Loucy (cell line): ENCODE measurements around the gene BMP8B.
"Not testable (repeated sequence)": the region's sequence is repeated elsewhere in the genome, so short reads cannot be mapped to it uniquely, and the experiment has no call there.

Experiments used
- H2AFZ ChIP-seq: fragments of 200-600 bp; sonication (generic); 2 replicates; pipeline ENCODE4 v1.6.0; 2016; ENCODE audit warnings: antibody characterized with exemption, mild to moderate bottlenecking, low read length, moderate library complexity
- H3F3A ChIP-seq: fragments of 200-600 bp; 2 replicates; pipeline ENCODE4 v1.6.0; 2016; ENCODE audit warnings: antibody characterized with exemption, low read depth, mild to moderate bottlenecking
- H3K27me3 ChIP-seq: fragments of 200-600 bp; sonication (generic); 2 replicates; pipeline ENCODE4 v1.6.1; 2014; ENCODE audit warnings: low read length, mild to moderate bottlenecking; ENCODE audit not compliant: insufficient read depth, poor library complexity, severe bottlenecking
- H3K36me3 ChIP-seq: fragments of 200-600 bp; sonication (generic); 2 replicates; pipeline ENCODE4 v1.6.1; 2016; ENCODE audit warnings: low read length; ENCODE audit not compliant: insufficient read depth
- H3K4me1 ChIP-seq: fragments of 200-600 bp; sonication (generic); 2 replicates; pipeline ENCODE4 v1.5.1; 2014; ENCODE audit warnings: low read length, mild to moderate bottlenecking; ENCODE audit not compliant: insufficient read depth, poor library complexity, severe bottlenecking
- H3K4me2 ChIP-seq: fragments of 200-600 bp; sonication (generic); 2 replicates; pipeline ENCODE4 v1.6.0; 2014; ENCODE audit warnings: antibody characterized with exemption, low read length, low read depth, mild to moderate bottlenecking; ENCODE audit not compliant: poor library complexity, severe bottlenecking
- H3K4me3 ChIP-seq: fragments of 200-600 bp; sonication (generic); 2 replicates; pipeline ENCODE4 v1.5.1; 2014; ENCODE audit warnings: low read length, mild to moderate bottlenecking, mixed read lengths; ENCODE audit not compliant: poor library complexity, severe bottlenecking
- H3K79me2 ChIP-seq: fragments of 200-600 bp; sonication (generic); 2 replicates; pipeline ENCODE4 v1.6.1; 2014; ENCODE audit warnings: low read length; ENCODE audit not compliant: insufficient read depth
- H3K9ac ChIP-seq: fragments of 200-600 bp; sonication (generic); 2 replicates; pipeline ENCODE4 v1.6.0; 2014; ENCODE audit warnings: mild to moderate bottlenecking, low read depth, low read length, moderate library complexity; ENCODE audit not compliant: poor library complexity, severe bottlenecking
- H3K9me2 ChIP-seq: fragments of 200-600 bp; sonication (generic); replicated peaks from 2 replicates; pipeline ENCODE4 v1.6.1; 2016; ENCODE audit warnings: low read depth, low read length, mixed read lengths
- H3K9me3 ChIP-seq: fragments of 200-600 bp; sonication (generic); 2 replicates; pipeline ENCODE4 v1.6.1; 2014; ENCODE audit warnings: mild to moderate bottlenecking, antibody characterized with exemption, low read length, low read depth; ENCODE audit not compliant: insufficient read depth
- H4K20me1 ChIP-seq: fragments of 200-600 bp; sonication (generic); 2 replicates; pipeline ENCODE4 v1.6.0; 2014; ENCODE audit warnings: antibody characterized with exemption, low read length, mild to moderate bottlenecking; ENCODE audit not compliant: insufficient read depth, poor library complexity, severe bottlenecking

BMP8B gene

DNA sequence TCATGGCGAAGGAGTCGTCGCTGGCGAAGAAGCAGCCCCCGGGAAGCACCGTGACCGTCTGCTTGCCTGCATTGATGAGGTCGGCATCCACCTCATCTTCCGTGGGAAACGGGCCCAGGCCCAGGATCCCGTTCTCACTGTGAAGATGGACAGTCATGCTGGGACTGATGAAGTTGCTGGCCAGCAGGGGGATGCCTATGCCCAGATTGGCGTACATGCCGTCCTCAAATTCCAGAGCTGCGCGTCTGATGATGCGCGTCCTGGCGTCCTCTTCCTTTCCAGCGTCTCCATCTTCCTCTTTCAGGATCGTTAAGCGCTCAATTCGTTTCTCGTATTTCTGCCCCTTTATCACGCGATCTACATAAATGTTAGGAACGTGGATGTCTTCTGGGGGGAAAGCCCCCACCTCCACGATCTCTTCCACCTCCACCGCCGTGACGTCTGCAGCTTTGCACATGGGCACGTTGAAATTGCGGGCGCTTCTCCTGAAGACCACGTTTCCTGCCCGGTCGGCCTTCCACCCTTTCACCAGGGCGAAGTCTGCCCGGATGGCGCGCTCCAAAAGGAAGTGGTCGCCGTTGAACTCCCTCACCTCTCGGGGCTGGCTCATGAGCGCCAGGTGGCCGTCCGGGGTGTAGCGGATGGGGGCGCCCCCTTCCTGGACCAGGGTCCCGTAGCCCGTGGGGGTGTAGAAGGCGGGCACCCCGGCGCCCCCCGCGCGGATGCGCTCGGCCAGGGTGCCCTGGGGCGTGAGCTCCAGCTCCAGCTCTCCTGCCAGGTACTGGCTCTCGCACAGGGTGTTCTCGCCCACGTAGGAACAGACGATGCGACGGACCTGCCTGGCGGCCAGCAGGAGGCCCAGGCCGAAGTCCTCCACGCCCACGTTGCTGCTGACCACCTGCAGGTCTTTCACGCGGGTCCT lies 18.3 kb downstream of the BMP8B start:
- not testable (repeated sequence) for H2AFZ ChIP-seq, H3K27me3 ChIP-seq, H3F3A ChIP-seq, H3K9ac ChIP-seq, H3K4me1 ChIP-seq, H3K4me2 ChIP-seq, H4K20me1 ChIP-seq, H3K4me3 ChIP-seq, H3K9me2 ChIP-seq, H3K9me3 ChIP-seq, H3K79me2 ChIP-seq, H3K36me3 ChIP-seq

DNA sequence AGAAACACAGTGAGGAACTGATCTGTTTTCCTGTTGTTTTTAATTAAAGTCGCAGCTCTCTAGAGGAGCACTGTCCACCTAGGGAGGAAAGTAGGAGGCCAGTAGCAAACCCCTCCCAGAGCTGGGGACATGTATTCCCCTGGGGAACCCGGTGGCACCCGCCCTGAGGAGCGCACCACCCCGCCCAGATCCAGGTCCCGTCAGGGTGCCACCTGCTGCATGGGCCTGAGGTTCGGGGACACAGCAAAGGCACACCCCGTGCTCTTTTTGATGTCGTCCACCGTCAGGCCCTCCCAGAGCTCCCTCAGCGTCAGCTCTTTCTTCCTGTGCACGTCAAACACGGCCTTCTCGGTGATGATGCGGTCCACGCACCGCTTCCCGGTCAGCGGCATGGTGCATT lies 19.2 kb downstream of the BMP8B start:
- H3K36me3 ChIP-seq, H3K9ac ChIP-seq: not testable (repeated sequence)

GRCh38 chr1:39766466-39766865 lies 22.2 kb downstream of the BMP8B start:
- not testable (repeated sequence) for H3K4me2 ChIP-seq, H3K9me3 ChIP-seq, H3K36me3 ChIP-seq, H3K4me1 ChIP-seq, H3F3A ChIP-seq, H3K4me3 ChIP-seq, H3K79me2 ChIP-seq, H3K9me2 ChIP-seq, H3K27me3 ChIP-seq, H3K9ac ChIP-seq, H4K20me1 ChIP-seq, H2AFZ ChIP-seq

More for the DNA sequence above, 19.2 kb downstream of the BMP8B start:
- H3K4me3 ChIP-seq, H3F3A ChIP-seq, H3K9me2 ChIP-seq, H2AFZ ChIP-seq, H3K79me2 ChIP-seq, H3K4me2 ChIP-seq, H3K27me3 ChIP-seq, H3K9me3 ChIP-seq, H4K20me1 ChIP-seq, H3K4me1 ChIP-seq: not testable (repeated sequence)

DNA sequence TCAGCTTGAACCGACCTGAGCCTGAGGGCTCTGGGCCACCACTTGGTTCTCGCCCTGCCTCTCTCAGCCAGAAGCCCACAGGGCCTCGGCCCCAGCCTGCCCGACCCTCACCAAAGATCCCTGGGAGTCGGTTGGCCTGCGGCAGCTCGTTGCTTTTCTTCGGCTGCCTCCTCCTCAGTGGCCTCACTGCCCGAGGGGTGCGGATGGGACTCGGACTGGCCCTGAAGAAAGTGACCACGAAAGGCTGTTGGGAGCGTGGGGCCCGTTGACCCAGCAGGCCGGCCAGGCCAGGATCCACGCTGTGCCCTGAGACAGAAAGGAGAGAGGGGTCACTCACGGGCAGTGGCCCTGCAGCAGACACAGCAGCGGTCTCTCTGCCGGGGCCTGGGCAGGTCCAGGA lies 24.2 kb downstream of the BMP8B start:
- not testable (repeated sequence) for H3K4me1 ChIP-seq, H3K36me3 ChIP-seq, H4K20me1 ChIP-seq, H3K9me3 ChIP-seq, H3K4me3 ChIP-seq, H3K79me2 ChIP-seq, H3K9me2 ChIP-seq, H3K27me3 ChIP-seq, H3K4me2 ChIP-seq, H3K9ac ChIP-seq, H2AFZ ChIP-seq, H3F3A ChIP-seq

DNA sequence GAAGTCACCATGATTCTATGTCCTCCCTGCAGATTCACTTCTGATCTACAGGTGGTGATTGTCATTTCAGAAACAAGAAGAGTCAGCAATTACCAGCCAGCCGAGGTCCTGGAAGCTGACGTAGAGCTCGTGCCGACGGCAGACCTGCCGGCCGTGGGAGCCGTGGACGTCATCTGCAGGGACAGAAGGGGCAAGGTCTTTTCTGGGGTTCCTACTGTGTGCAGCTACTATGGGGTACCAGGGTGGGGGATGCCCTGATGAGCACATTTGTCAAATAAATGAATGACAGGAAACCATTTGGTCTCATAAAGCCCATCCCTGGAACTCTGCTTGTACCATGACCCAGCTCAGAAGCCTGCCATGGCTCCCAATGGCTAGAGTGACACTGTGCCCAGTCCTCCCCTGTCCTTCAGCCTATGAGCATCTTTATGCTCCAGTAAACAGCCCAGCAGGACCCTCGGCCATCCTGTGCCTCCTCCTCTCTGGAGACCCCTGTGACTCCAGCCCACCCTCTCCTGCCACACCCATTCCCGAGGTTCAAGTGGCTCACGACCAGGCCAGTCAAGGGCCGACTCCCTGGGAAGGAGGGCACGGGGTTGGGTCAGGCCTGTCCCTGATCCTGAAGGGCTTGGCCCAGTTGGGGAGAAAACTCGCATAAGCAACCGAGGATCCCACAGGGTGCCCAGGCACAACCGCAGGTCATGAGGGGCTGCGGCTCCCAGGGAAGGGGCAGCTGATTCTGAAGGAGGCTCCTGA lies 24.9 kb downstream of the BMP8B start:
- H3K9me2 ChIP-seq, H3K4me2 ChIP-seq, H3K79me2 ChIP-seq, H4K20me1 ChIP-seq, H3K9me3 ChIP-seq, H3K36me3 ChIP-seq, H3K4me3 ChIP-seq, H3K9ac ChIP-seq, H3K27me3 ChIP-seq, H2AFZ ChIP-seq, H3F3A ChIP-seq, H3K4me1 ChIP-seq: not testable (repeated sequence)
